ENCODE measurements around the gene HDAC5.

GRCh38 chr17:44033861-44034408 is 89.5 kb downstream of the HDAC5 start:
- TF ChIP-seq POLR2A (IDR thresholded peaks at IDR 0.05) = no peak
- TF ChIP-seq, protein P1, sequence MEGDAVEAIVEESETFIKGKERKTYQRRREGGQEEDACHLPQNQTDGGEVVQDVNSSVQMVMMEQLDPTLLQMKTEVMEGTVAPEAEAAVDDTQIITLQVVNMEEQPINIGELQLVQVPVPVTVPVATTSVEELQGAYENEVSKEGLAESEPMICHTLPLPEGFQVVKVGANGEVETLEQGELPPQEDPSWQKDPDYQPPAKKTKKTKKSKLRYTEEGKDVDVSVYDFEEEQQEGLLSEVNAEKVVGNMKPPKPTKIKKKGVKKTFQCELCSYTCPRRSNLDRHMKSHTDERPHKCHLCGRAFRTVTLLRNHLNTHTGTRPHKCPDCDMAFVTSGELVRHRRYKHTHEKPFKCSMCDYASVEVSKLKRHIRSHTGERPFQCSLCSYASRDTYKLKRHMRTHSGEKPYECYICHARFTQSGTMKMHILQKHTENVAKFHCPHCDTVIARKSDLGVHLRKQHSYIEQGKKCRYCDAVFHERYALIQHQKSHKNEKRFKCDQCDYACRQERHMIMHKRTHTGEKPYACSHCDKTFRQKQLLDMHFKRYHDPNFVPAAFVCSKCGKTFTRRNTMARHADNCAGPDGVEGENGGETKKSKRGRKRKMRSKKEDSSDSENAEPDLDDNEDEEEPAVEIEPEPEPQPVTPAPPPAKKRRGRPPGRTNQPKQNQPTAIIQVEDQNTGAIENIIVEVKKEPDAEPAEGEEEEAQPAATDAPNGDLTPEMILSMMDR (IDR thresholded peaks at IDR 0.05) = no peak
